Smooth muscle cell (in vitro differentiated cells): Measurements from ENCODE around the gene EEF1A2. TPM values are rescaled to one million over a fixed set of nuclear protein-coding genes. Genes with fewer than 3 reads are reported as not detected.

Experiments
- DNase-seq: peaks from one replicate; lab custom pipeline; 2025; ENCODE audit not compliant: unreplicated experiment; lab: John Stamatoyannopoulos, UW
- H2AFZ ChIP-seq: fragments of 200-600 bp; sonication (generic); 2 replicates; pipeline ENCODE4 v1.6.0; 2016; ENCODE audit warnings: antibody characterized with exemption, low read depth, mild to moderate bottlenecking
- H3F3A ChIP-seq: fragments of 200-600 bp; sonication (generic); 2 replicates; pipeline ENCODE4 v1.6.0; 2017; ENCODE audit warnings: antibody characterized with exemption, low read depth
- H3K27ac ChIP-seq: fragments of 200-600 bp; sonication (generic); 2 replicates; pipeline ENCODE4 v1.5.1; 2016; ENCODE audit warnings: low read depth, mild to moderate bottlenecking
- H3K27me3 ChIP-seq: fragments of 200-600 bp; sonication (generic); 2 replicates; pipeline ENCODE4 v1.6.1; 2016; ENCODE audit warnings: low read depth, mild to moderate bottlenecking
- H3K36me3 ChIP-seq: fragments of 200-600 bp; sonication (generic); 2 replicates; pipeline ENCODE4 v1.5.1; 2016; ENCODE audit warnings: low read depth
- H3K4me1 ChIP-seq: fragments of 200-600 bp; sonication (generic); 2 replicates; pipeline ENCODE4 v1.5.1; 2016; ENCODE audit warnings: low read depth
- H3K4me2 ChIP-seq: fragments of 200-600 bp; sonication (generic); 2 replicates; pipeline ENCODE4 v1.6.0; 2016; ENCODE audit warnings: mild to moderate bottlenecking
- H3K4me3 ChIP-seq: fragments of 200-600 bp; sonication (generic); 2 replicates; pipeline ENCODE4 v1.5.1; 2016; ENCODE audit warnings: mild to moderate bottlenecking
- H3K79me2 ChIP-seq: fragments of 200-600 bp; sonication (generic); 2 replicates; pipeline ENCODE4 v1.6.0; 2016; ENCODE audit warnings: low read depth, mild to moderate bottlenecking
- H3K9ac ChIP-seq: fragments of 200-600 bp; sonication (generic); 2 replicates; pipeline ENCODE4 v1.6.0; 2016; ENCODE audit warnings: low read depth
- H3K9me3 ChIP-seq: fragments of 200-600 bp; sonication (generic); replicated peaks from 2 replicates; pipeline ENCODE4 v1.5.1; 2016; ENCODE audit warnings: low read depth
- H4K20me1 ChIP-seq: fragments of 200-600 bp; sonication (generic); 2 replicates; pipeline ENCODE4 v1.6.0; 2016; ENCODE audit warnings: low read depth
- CTCF ChIP-seq: fragments of 200-600 bp; sonication (generic); IDR thresholded peaks from 2 replicates; pipeline ENCODE4 v1.5.1; 2017; ENCODE audit warnings: borderline replicate concordance, mild to moderate bottlenecking, antibody characterized with exemption; ENCODE audit not compliant: insufficient read depth, poor library complexity, severe bottlenecking
- WGBS: methylation state at CpG from one replicate; pipeline ENCODE4 v1.1.7; 2016; ENCODE audit warnings: low lambda C conversion rate; 5-methylcytosine and 5-hydroxymethylcytosine counted together
- polyA plus RNA-seq: library from polyadenylated mRNA; unstranded; fragments of >200 nt; fragmentation: Nextera tagmentation; extraction: Ambion mirVana; gene quantifications from 2 replicates; pipeline ENCODE4 v1.2.1, GENCODE V29; 2016
- total RNA-seq: library from RNA; depleted of rRNA; stranded (reverse); fragments of >200 nt; gene quantifications from 2 replicates; pipeline ENCODE4 v1.2.3, GENCODE V29; 2014

EEF1A2 gene
- total and polyA plus RNA-seq, 2 experiments from 2014 or later: 2.1 to 5.1 TPM

- Histone ChIP-seq H4K20me1 (no peaks in the 10 kb centered on the region), H3K4me1 (peaks cover 3% of the 10 kb centered on the region), H3K9me3 (no peaks in the 10 kb centered on the region), H3K27me3 (peaks cover 25% of the 10 kb centered on the region), H3K36me3 (no peaks in the 10 kb centered on the region), H3F3A (no peaks in the 10 kb centered on the region), H3K9ac (no peak overlapping the region), H3K27ac (no peak overlapping the region), H3K4me2 (no peak overlapping the region), H3K79me2 (no peaks in the 10 kb centered on the region), H3K4me3 (no peak overlapping the region), H2AFZ (no peak overlapping the region)
- no peak for TF ChIP-seq CTCF
- no peak for DNase-seq
- 58% methylated on average over 20 of the region's 26 CpGs for WGBS
These were observed 3.2 kb upstream of the EEF1A2 start for GRCh38 chr20:63501818-63502670.

GRCh38 chr20:63500902-63501817 is 2.3 kb upstream of the EEF1A2 start:
- Histone ChIP-seq H3K4me2 (no peak overlapping the region), H3K27me3 (peaks cover 25% of the 10 kb centered on the region), H3K4me1 (peaks cover 3% of the 10 kb centered on the region), H3K9ac (no peak overlapping the region), H3K9me3 (no peaks in the 10 kb centered on the region), H3F3A (no peaks in the 10 kb centered on the region), H2AFZ (no peak overlapping the region), H3K4me3 (no peak overlapping the region), H4K20me1 (no peaks in the 10 kb centered on the region), H3K36me3 (no peaks in the 10 kb centered on the region), H3K27ac (no peak overlapping the region), H3K79me2 (no peaks in the 10 kb centered on the region)
- 80% methylated on average over 27 of the region's 27 CpGs for WGBS
- no peak for DNase-seq
- TF ChIP-seq CTCF: no peak

- no peak overlapping the region for H3K4me2 ChIP-seq
- 91% methylated on average over 24 of the region's 24 CpGs for WGBS
These were observed 1.4 kb upstream of the EEF1A2 start for GRCh38 chr20:63500151-63500901.

More at GRCh38 chr20:63500151-63500901, 1.4 kb upstream of the EEF1A2 start:
- TF ChIP-seq CTCF: no peak
- Histone ChIP-seq H3F3A (no peaks in the 10 kb centered on the region), H3K36me3 (no peaks in the 10 kb centered on the region), H2AFZ (no peak overlapping the region), H3K4me1 (peaks cover 3% of the 10 kb centered on the region), H3K4me3 (no peak overlapping the region), H3K9ac (no peak overlapping the region), H3K27me3 (peaks cover 25% of the 10 kb centered on the region), H3K9me3 (no peaks in the 10 kb centered on the region), H3K79me2 (no peaks in the 10 kb centered on the region), H3K27ac (no peak overlapping the region), H4K20me1 (no peaks in the 10 kb centered on the region)
- no peak for DNase-seq
